WI38 (cell line): ENCODE results near the gene ATG7.

Source experiments
- H3K4me3 ChIP-seq: 2 replicates; pipeline ENCODE4 v1.5.1; 2011; ENCODE audit warnings: low read depth, mild to moderate bottlenecking, control low read depth, low read length
- TF ChIP-seq, protein P1 (sequence below): IDR thresholded peaks from 2 replicates; pipeline ENCODE4 v1.5.1; 2012; ENCODE audit warnings: low read depth, mild to moderate bottlenecking, control low read depth, low read length

ATG7 gene

DNA sequence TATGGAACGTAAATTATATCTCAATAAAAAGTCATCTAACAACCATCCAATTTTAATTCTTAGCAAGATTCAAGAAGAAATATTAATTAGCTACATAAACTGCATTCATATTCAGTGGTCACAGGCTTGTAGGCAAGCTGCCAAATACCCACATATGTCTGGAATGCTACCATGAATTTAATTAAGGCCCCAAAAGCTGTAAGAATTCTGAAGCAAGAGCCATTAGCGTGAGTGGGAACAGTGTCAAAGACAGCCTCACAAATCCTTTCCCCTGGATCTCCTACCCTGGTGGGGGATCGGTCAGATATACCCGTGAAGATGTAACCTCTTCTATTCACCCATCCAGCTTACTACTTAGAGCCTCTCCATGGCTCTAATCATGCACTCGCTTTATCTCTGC lies 40.0 kb downstream of the ATG7 start:
- H3K4me3 ChIP-seq, result no peak overlapping the region
- TF ChIP-seq, protein P1, sequence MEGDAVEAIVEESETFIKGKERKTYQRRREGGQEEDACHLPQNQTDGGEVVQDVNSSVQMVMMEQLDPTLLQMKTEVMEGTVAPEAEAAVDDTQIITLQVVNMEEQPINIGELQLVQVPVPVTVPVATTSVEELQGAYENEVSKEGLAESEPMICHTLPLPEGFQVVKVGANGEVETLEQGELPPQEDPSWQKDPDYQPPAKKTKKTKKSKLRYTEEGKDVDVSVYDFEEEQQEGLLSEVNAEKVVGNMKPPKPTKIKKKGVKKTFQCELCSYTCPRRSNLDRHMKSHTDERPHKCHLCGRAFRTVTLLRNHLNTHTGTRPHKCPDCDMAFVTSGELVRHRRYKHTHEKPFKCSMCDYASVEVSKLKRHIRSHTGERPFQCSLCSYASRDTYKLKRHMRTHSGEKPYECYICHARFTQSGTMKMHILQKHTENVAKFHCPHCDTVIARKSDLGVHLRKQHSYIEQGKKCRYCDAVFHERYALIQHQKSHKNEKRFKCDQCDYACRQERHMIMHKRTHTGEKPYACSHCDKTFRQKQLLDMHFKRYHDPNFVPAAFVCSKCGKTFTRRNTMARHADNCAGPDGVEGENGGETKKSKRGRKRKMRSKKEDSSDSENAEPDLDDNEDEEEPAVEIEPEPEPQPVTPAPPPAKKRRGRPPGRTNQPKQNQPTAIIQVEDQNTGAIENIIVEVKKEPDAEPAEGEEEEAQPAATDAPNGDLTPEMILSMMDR, result no peak

- TF ChIP-seq, protein P1, result no peak
- no peak overlapping the region for H3K4me3 ChIP-seq
Observed at GRCh38 chr3:11317300-11317699, 45.1 kb downstream of the ATG7 start.

DNA sequence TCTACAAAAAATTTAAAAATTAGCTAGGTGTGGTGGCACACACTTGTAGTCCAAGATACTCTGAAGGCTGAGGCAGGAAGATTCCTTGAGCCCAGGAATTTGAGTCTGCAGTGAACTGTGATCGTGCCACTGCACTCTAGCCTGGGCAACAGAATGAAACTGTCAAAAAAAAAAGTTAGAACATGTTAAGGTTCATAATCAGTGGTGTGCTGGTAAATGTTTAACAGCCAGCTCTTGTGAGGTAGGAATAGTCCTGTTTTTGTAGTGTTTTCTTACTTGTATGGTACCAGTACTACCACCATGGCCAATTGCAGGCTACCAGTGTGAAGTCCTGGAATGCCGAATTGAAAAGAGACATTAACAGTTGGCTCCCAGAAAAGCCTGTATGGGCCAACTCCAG lies 50.7 kb downstream of the ATG7 start:
- TF ChIP-seq, protein P1, result no peak
- no peak overlapping the region for H3K4me3 ChIP-seq

DNA sequence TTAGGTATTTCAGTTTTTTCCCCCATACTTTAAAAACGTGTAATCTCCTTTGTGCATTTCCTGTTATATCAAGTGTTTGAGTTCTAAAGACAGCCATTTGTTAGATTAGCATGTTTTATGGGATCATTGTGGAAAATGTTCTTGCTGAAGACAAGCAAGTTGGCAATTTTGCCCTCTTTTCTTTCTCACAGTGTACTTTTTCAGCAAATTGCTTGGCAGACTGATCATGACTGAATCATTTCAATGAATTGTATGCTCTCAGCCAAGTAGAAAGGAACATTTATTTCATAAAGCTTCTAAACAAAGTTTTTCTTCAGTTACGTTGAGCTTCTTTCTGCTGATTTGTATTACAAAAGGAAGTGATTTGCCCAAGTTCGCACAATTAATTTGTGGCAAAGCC lies 51.6 kb downstream of the ATG7 start:
- no peak overlapping the region for H3K4me3 ChIP-seq
- TF ChIP-seq, protein P1, result no peak

- no peak overlapping the region for H3K4me3 ChIP-seq
- TF ChIP-seq, protein P1, result no peak
Observed at GRCh38 chr3:11327619-11328018, 55.4 kb downstream of the ATG7 start.

- TF ChIP-seq, protein P1, result no peak
- no peak overlapping the region for H3K4me3 ChIP-seq
Observed at GRCh38 chr3:11328196-11328945, 56.2 kb downstream of the ATG7 start.

DNA sequence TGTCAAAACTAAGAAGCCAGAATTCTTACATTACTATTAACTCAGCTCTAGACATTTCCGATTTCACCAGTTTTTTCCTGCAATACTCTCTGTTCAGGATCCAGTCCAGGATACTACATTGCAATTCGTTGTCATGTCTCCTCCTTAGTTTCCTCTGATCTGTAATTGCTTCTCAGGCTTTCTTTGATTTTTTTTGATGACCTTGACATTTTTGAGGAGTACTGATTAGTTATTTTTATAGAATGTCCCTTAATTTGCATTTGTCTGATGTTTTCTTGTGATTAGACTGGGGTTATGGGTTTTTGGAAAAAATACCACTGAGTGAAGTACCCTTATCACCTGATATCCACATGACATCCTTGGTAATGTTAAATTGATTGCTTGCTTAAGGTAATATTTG lies 57.6 kb downstream of the ATG7 start:
- TF ChIP-seq, protein P1, result no peak
- no peak overlapping the region for H3K4me3 ChIP-seq
